Fibroblast of skin of scalp (primary cell): ENCODE measurements around the gene PSMB7.

Experiments
- DNase-seq: peaks from one replicate; pipeline ENCODE4 v3.0.0-alpha.2; 2013

PSMB7 gene

GRCh38 chr9:124377551-124378406 is 37.5 kb downstream of the PSMB7 start:
- no peak for DNase-seq

DNA sequence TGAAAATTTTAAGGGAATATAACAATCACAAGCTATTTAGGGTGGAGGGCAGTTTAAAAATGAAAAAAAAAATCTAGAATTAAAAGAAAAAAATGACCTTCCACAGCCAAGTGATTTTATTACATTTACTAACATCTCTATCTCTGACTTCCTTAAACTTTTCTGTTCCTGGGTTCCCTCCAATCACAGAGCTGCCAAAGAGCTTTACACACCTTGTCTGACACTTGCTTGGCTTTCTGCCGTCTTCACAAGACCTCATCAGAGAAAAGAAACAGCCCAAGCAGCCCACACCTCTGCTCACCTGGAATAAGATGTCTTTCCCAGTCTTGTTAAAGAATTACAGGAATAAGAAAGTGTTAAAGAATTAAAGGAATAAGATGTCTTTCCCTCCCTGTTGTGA is 38.9 kb downstream of the PSMB7 start:
- no peak for DNase-seq

GRCh38 chr9:124375726-124376125 is 39.5 kb downstream of the PSMB7 start:
- DNase-seq = no peak

DNA sequence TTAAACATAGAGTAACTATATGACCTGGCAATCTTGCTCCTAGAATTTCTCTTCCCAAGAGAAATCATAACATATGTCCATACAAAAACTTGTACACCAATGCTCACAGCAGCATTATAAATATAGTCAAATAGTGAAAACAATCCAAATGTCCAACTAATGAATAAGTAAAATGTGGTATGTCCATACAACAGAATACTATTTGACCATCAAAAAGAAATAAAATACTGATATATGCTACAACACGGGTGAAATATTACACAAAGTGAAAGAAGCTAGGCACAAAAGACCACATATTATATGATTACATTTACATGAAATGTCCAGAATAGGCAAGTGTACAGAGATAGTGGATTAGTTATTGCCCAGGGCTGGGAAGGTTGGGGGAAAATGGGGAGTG is 41.4 kb downstream of the PSMB7 start:
- no peak for DNase-seq

DNA sequence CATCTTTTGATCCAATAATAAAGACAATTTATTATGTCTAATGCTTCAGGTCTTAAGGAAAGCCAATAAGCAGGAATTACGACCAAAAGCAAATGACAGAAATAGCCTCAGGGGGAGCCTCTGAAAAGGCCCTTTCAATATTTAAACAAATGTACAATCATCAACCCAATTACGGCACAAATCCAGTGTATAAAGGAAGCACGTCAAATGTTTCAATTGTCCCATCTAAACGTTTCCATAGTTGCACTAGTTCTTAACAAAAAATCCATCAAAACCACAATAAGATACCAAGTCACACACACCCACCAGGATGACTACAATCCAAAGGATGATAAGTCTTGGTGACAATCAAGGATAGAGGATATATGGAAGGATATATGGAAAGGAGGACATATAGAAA is 41.9 kb downstream of the PSMB7 start:
- DNase-seq = no peak

GRCh38 chr9:124372038-124372437 is 43.2 kb downstream of the PSMB7 start:
- DNase-seq = peak; percentile 25

DNA sequence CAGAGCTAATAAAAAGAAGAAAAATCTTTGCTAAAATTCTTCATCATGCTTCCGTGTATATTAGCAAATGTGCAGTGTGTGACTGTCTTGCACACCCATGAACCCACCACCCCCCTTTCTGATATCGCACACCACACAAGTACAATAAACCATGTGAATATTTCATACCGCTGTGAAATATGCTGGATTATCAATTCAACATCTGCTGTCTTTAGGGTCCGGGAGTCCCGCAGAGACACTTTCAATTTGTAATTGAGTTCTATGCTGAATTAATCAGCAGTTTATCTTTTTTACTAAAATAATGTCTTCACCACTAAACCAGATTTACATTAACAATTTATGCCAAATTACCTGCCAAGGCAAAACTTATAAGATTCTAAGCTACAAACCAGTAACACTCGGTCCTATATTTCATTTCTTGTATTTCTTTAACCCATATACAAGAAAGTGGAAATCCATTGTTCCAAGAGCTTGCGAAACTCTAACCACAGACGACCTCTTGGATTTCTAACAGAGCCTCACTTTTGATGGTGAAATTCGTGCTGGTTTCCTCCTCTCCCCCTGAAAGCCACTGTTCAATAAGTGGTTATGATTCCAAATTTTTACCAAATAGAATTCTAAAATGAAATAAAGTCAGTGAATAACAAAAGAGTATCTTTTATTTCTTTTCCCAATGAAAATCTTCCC is 44.2 kb downstream of the PSMB7 start:
- DNase-seq = no peak

GRCh38 chr9:124369231-124369797 is 45.9 kb downstream of the PSMB7 start:
- no peak for DNase-seq

GRCh38 chr9:124368692-124369091 is 46.5 kb downstream of the PSMB7 start:
- no peak for DNase-seq

DNA sequence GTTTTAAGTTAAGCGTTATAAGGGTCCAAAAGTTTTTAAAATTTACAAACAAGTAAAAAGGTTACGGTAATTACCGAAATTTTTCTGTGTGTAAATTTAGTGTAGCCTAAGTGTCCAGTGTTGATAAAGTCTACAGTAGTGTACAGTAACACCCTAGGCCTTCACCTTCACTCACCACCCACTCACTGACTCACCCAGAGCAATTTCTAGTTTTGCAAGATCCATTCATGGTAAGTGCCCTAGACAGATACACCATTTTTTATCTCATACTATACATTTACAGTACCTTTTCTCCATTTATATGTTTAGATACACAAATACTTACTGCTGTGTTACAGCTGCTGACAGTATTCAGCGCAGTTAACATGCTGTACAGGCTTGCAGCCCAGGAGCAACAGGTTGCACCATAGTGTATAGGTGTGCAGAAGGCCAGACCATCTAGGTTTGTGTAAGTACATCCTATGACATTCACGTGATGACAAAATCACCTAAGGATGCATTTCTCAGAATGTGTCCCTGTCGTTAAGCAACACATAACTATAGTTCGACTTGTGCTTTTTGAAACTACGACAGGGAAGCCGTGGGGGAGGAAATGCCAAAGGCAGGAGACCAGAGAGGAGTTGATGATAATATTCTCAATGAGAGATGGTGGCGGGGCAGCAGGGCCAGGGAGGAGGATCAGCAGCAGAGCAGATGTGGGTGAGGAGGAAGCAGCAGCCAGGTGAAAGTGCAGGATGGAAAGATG is 48.6 kb downstream of the PSMB7 start:
- DNase-seq = no peak

GRCh38 chr9:124365036-124365435 is 50.2 kb downstream of the PSMB7 start:
- DNase-seq = no peak

DNA sequence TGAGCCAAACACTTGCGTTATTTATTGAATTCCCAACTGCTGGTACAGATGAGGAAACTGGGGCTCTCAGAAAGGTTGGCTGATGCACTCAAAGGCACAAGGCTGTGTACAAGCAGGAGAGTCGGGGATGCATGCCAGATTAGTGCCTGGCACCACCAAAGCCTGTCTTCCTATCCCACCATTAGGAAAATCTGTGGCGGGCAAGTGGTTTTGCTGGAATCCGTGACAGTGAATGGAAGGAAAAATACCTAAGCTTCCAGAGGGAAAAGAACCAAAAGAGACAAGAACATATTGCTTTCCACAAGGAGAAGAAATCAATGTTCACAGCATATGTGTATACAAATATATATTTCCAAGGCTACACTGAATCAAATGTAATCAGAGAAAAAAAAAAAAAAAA is 51.1 kb downstream of the PSMB7 start:
- no peak for DNase-seq

DNA sequence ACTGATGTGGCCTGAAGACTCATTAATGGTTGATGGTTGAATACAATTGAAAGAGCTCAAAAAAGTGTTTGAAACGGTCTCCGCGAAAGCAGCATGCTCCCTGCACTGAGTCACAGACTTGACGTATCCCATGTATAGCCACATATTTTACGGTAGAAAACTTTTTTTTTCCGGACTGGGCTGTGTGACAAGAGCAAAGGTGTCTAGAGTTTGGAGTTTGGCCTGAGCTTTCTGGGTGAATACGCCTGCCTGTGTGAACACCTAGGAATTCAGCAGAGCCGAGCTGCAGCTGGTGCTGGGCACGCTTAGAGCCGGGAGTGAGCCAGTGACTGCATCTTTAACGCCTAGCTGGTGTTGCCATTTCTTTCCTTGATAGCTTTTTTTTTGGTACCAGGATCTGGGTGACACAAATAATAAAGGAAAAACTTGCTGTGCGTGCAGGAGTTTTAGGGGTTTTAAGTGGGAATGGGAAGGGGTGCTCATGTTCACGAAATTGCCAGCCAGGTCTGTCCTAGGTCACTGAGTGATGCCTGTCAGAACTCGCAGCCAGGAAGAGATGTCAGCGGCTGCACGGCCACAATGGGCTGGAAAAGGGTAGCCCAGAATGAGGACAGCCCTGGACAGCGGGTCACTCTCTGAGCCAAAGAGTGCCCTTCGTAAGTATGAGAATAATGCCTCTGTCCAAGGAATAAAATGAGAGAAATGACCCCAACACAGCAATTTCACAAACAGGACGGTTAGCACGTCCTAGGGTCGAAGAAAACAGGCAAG is 51.7 kb downstream of the PSMB7 start:
- no peak for DNase-seq

GRCh38 chr9:124361128-124361527 is 54.1 kb downstream of the PSMB7 start:
- no peak for DNase-seq

DNA sequence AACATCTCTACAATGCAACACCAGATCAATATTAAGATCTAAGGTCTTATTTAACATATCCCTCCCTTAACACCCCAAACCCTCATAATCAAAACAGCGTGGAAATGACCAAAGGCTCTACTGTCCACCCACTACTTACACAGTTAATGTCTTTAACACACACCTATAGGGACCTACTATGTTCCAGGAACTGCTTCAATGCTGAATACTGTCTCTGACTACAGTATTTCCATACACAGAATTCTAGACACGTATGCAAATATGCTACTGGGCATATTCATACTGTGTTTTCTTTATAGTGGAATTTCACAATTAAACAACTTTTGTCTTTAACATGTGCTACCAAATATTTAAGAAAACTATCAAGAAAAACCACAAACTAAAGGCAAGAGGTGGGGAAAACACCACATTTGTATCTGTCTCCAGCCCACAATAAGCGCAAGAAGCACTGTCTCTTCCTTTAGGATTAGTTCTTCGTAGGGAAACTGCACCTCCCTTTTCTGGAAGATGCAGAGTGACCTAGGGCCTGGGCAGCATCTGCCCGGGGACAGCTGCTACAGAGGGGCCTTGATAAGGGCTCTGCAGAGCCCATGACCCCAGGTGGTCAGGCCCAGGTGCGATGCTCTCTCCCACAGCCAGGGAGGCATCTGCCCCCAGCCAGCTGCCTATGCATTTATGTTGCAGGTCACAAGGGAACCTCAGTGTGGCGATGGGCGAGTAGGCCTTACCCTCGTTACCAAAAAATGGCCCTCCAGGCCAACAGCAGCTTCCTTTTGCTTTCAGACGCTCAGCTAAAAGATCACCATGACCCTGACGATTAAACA is 55.2 kb downstream of the PSMB7 start:
- no peak for DNase-seq

DNA sequence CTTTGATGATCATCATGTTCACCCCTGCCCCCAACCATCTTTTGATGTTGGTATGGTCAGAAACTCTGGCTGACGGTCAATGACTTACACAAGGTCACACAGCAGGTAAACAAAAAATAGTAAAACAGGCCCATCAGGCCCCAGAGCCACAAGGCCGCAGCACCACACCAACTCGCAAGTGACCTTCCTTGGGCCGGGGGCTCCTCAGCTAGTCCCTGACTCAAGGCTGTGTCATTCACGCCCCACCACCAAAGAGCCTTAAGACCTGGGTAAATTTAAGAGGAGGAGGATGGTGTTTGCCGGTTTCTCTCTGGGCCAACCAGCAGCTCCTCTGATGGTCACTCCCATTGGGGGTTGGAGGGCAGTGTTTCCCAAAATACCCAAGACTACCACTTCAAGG is 55.8 kb downstream of the PSMB7 start:
- no peak for DNase-seq

GRCh38 chr9:124358631-124359030 is 56.6 kb downstream of the PSMB7 start:
- DNase-seq = no peak

GRCh38 chr9:124357721-124358361 is 57.4 kb downstream of the PSMB7 start:
- no peak for DNase-seq

DNA sequence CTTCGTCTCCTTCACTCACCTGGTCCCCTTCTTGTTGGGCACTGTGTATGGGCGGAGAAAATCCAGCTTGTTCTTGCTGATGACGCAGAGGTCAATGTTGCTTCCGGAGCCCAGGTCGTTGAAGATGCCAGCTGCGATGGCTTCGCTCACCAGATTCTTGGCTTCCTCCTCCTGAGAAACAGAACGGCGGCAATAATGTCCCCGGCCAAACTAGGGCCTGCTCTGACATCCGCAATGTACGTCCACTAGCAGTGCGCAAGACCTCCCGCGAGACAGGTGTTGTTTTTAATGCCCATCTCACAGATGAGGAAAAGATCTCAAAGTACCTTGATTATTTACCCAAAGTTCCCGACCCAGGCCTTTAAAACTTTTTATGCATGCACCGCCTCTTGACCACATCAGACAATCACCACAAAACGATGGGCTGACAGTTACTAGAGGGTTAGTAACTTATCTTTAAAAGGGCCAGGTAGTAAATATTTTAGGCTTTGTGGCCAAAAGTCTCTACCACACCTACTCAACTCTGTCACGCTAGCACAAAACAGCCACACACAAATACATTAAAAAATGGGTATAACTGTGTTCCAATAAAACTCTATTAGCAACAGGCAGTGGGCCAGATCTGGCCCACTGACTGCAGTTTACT is 58.4 kb downstream of the PSMB7 start:
- no peak for DNase-seq
